ENCODE measurements around the gene SRSF10. TPM values are rescaled to one million over a fixed set of nuclear protein-coding genes. Genes with fewer than 3 reads are reported as not detected.
"Not testable (repeated sequence)": the region's sequence is repeated elsewhere in the genome, so short reads cannot be mapped to it uniquely, and the experiment has no call there.

The SRSF10 gene
- total RNA-seq, 1 experiment from 2014 or later = 142 TPM

DNA sequence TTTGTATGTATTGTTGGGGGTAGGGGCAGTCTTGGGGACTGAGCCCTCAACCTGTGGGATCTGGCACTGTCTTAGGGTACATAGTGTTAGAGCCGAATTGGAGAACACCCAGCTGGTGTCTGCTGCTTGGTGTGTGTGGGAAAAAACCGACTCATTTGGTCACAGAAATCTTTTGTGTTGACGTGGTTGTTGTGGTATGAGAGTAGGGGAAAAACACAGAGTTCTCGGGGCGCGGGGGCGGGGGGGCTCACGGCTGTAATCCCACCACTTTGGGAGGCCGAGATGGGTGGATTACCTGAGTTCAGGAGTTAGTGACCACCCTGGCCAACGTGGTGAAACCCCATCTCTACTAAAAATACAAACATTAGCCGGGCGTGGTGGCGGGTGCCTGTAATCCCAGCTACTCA lies 15.3 kb upstream of the SRSF10 start:
- no peak for ATAC-seq
- H4K20me1 ChIP-seq (ENCODE audit: insufficient read depth) = no peaks in the 10 kb centered on the region
- H3K79me2 ChIP-seq (ENCODE audit: insufficient read depth, low read length) = no peaks in the 10 kb centered on the region
- H3K9me3 ChIP-seq (ENCODE audit: control insufficient read depth in 1 of 2, insufficient read depth in 1 of 2, low read depth in 1 of 2, low read length in 2 of 2) = no peaks in the 10 kb centered on the region
- H3K4me2 ChIP-seq (ENCODE audit: low read length) = no peak overlapping the region
- ChIA-PET POLR2A (no interaction called here), RAD21 (ENCODE audit: low non-redundant PET in 1 of 2, low total read pairs in 2 of 2, uncharacterized antibody in 2 of 2, unreplicated experiment in 2 of 2) (no interaction called here), CTCF (no interaction called here)
- no peaks in the 10 kb centered on the region for H3K9me2 ChIP-seq (ENCODE audit: insufficient read depth)
- peaks cover 0 to 4% of the 10 kb centered on the region in 2 experiments; a peak in 1 of 4 replicates for H3K4me1 ChIP-seq (ENCODE audit: control insufficient read depth in 1 of 2, insufficient read depth in 2 of 2, low read length in 2 of 2)
- no peak overlapping the region for H2AFZ ChIP-seq (ENCODE audit: low read depth, low read length, poor library complexity, severe bottlenecking)
- H3K4me3 ChIP-seq (replicated peaks in 1 of 2; ENCODE audit: low read depth in 1 of 2, low read length in 2 of 2) = no peak overlapping the region
- no peaks in the 10 kb centered on the region for H3K36me3 ChIP-seq (ENCODE audit: control insufficient read depth in 1 of 2, insufficient read depth in 2 of 2, low read length in 2 of 2)
- intact Hi-C loops (cut with micrococcal nuclease) = no loop called here
- BruUV-seq (replicated peaks) = no TSS peak
- H3K9ac ChIP-seq (ENCODE audit: low read length) = no peak overlapping the region
- TF ChIP-seq, protein P1, sequence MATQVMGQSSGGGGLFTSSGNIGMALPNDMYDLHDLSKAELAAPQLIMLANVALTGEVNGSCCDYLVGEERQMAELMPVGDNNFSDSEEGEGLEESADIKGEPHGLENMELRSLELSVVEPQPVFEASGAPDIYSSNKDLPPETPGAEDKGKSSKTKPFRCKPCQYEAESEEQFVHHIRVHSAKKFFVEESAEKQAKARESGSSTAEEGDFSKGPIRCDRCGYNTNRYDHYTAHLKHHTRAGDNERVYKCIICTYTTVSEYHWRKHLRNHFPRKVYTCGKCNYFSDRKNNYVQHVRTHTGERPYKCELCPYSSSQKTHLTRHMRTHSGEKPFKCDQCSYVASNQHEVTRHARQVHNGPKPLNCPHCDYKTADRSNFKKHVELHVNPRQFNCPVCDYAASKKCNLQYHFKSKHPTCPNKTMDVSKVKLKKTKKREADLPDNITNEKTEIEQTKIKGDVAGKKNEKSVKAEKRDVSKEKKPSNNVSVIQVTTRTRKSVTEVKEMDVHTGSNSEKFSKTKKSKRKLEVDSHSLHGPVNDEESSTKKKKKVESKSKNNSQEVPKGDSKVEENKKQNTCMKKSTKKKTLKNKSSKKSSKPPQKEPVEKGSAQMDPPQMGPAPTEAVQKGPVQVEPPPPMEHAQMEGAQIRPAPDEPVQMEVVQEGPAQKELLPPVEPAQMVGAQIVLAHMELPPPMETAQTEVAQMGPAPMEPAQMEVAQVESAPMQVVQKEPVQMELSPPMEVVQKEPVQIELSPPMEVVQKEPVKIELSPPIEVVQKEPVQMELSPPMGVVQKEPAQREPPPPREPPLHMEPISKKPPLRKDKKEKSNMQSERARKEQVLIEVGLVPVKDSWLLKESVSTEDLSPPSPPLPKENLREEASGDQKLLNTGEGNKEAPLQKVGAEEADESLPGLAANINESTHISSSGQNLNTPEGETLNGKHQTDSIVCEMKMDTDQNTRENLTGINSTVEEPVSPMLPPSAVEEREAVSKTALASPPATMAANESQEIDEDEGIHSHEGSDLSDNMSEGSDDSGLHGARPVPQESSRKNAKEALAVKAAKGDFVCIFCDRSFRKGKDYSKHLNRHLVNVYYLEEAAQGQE (IDR thresholded peaks at IDR 0.05; ENCODE audit: low read depth) = no peak
- no peak for TF ChIP-seq SP1 (IDR thresholded peaks at IDR 0.05; ENCODE audit: low read depth)
- no peak for TF ChIP-seq EZH2 (IDR thresholded peaks at IDR 0.05)
- no peak for TF ChIP-seq EGR1 (IDR thresholded peaks at IDR 0.05; ENCODE audit: low read depth)
- H3K27ac ChIP-seq (ENCODE audit: low read depth, low read length) = no peak overlapping the region
- H3K27me3 ChIP-seq (ENCODE audit: insufficient read depth, low read length) = no peaks in the 10 kb centered on the region
- DNase-seq (ENCODE audit: low read depth, low spot score) = no peak

DNA sequence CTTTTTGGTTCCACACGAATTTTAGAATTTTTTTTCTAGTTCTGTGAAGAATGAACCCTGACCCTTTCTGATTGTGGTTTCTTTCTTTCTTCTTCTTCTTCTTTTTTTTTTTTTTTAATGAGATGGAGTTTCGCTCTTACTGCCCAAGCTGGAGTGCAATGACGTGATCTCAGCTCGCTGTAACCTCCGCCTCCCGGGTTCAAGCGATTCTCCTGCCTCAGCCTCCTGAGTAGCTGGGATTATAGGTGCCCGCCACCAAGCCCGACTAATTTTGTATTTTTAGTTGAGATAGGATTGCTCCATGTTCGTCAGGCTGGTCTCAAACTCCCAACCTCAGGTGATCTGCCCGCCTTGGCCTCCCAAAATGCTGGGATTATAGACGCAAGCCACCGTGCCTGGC lies 11.9 kb upstream of the SRSF10 start:
- POLR2A ChIA-PET = interaction anchor here (0.7 kb wide), 1 partner anchor 17 kb away, joined by 3 read pairs; no protein-coding TSS in a partner anchor
- RAD21 ChIA-PET (ENCODE audit: low non-redundant PET in 1 of 2, low total read pairs in 2 of 2, uncharacterized antibody in 2 of 2, unreplicated experiment in 2 of 2); CTCF ChIA-PET; H3K27me3 ChIP-seq (ENCODE audit: insufficient read depth, low read length); H3K79me2 ChIP-seq (ENCODE audit: insufficient read depth, low read length); ATAC-seq; H3K27ac ChIP-seq (ENCODE audit: low read depth, low read length); intact Hi-C loops (cut with micrococcal nuclease); H3K36me3 ChIP-seq (ENCODE audit: control insufficient read depth in 1 of 2, insufficient read depth in 2 of 2, low read length in 2 of 2); H2AFZ ChIP-seq (ENCODE audit: low read depth, low read length, poor library complexity, severe bottlenecking); DNase-seq (ENCODE audit: low read depth, low spot score); BruUV-seq (replicated peaks); H3K4me3 ChIP-seq (replicated peaks in 1 of 2; ENCODE audit: low read depth in 1 of 2, low read length in 2 of 2); H3K9ac ChIP-seq (ENCODE audit: low read length); H4K20me1 ChIP-seq (ENCODE audit: insufficient read depth); H3K4me2 ChIP-seq (ENCODE audit: low read length); H3K9me2 ChIP-seq (ENCODE audit: insufficient read depth); H3K9me3 ChIP-seq (ENCODE audit: control insufficient read depth in 1 of 2, insufficient read depth in 1 of 2, low read depth in 1 of 2, low read length in 2 of 2); H3K4me1 ChIP-seq (ENCODE audit: control insufficient read depth in 1 of 2, insufficient read depth in 2 of 2, low read length in 2 of 2): not testable (repeated sequence)
